ENCODE measurements around the gene CTNNA3. TPM values are rescaled to one million over a fixed set of nuclear protein-coding genes. Genes with fewer than 3 reads are reported as not detected.

CTNNA3 gene
- total and polyA plus RNA-seq, 12 donors = 0.03 to 14.4 (median 0.47) TPM; not detected in 1

GRCh38 chr10:66277481-66277880 is 1418.5 kb downstream of the CTNNA3 start:
- Histone ChIP-seq H3K27ac (no peak overlapping the region), H3K27me3 (no peaks in the 10 kb centered on the region), H3K4me1 (replicated peaks in 1 of 2) (no peaks in the 10 kb centered on the region), H3K4me3 (no peak overlapping the region), H3K9me3 (replicated peaks in 1 of 3) (no peaks in the 10 kb centered on the region), H3K36me3 (replicated peaks in 1 of 2) (no peaks in the 10 kb centered on the region)
- WGBS, 4 donors = 59 to 71% (median 67%) methylated on average over 4 of the region's 4 CpGs
- intact Hi-C loops (cut with DNase I) = no loop called here
- DNase-seq = no peak
- no peak for TF ChIP-seq CTCF (IDR thresholded peaks at IDR 0.05)
- TF ChIP-seq POLR2A (IDR thresholded peaks at IDR 0.05) = no peak

- TF ChIP-seq POLR2A (IDR thresholded peaks at IDR 0.05) (no peak), CTCF (IDR thresholded peaks at IDR 0.05) (no peak)
- DNase-seq = no peak
- Histone ChIP-seq H3K27ac (no peak overlapping the region), H3K36me3 (replicated peaks in 1 of 2) (no peaks in the 10 kb centered on the region), H3K4me3 (no peak overlapping the region), H3K27me3 (no peaks in the 10 kb centered on the region), H3K9me3 (replicated peaks in 1 of 3) (no peaks in the 10 kb centered on the region), H3K4me1 (replicated peaks in 1 of 2) (no peaks in the 10 kb centered on the region)
- WGBS, 4 donors = 62 to 73% (median 68%) methylated on average over 3 of the region's 3 CpGs
- intact Hi-C loops (cut with DNase I) = no loop called here
Measured at GRCh38 chr10:66273966-66274519, 1422.0 kb downstream of the CTNNA3 start.

GRCh38 chr10:66265398-66265797 is 1430.6 kb downstream of the CTNNA3 start:
- Histone ChIP-seq H3K27me3 (no peaks in the 10 kb centered on the region), H3K4me3 (no peak overlapping the region), H3K4me1 (replicated peaks in 1 of 2) (no peaks in the 10 kb centered on the region), H3K36me3 (replicated peaks in 1 of 2) (no peaks in the 10 kb centered on the region), H3K9me3 (replicated peaks in 1 of 3) (no peaks in the 10 kb centered on the region), H3K27ac (no peak overlapping the region)
- WGBS, 4 donors = 42 to 65% (median 43%) methylated on average over 1 of the region's 1 CpG
- no peak for DNase-seq
- no peak for TF ChIP-seq CTCF (IDR thresholded peaks at IDR 0.05)
- no peak for TF ChIP-seq POLR2A (IDR thresholded peaks at IDR 0.05)
- intact Hi-C loops (cut with DNase I) = no loop called here

GRCh38 chr10:66259836-66260235 is 1436.2 kb downstream of the CTNNA3 start:
- TF ChIP-seq POLR2A (IDR thresholded peaks at IDR 0.05) = no peak
- no peak for TF ChIP-seq CTCF (IDR thresholded peaks at IDR 0.05)
- WGBS, 4 donors = 55 to 78% (median 75%) methylated on average over 2 of the region's 2 CpGs
- intact Hi-C loops (cut with DNase I) = no loop called here

More at GRCh38 chr10:66259836-66260235, 1436.2 kb downstream of the CTNNA3 start:
- DNase-seq = no peak
- no peaks in the 10 kb centered on the region for H3K9me3 ChIP-seq (replicated peaks in 1 of 3)
- no peak overlapping the region for H3K4me3 ChIP-seq
- H3K4me1 ChIP-seq (replicated peaks in 1 of 2) = no peaks in the 10 kb centered on the region
- no peak overlapping the region for H3K27ac ChIP-seq
- no peaks in the 10 kb centered on the region for H3K27me3 ChIP-seq
- no peaks in the 10 kb centered on the region for H3K36me3 ChIP-seq (replicated peaks in 1 of 2)
